HepG2 (cell line): ENCODE data around the gene PRKN. TPM values are rescaled to one million over a fixed set of nuclear protein-coding genes. Genes with fewer than 3 reads are reported as not detected.

Source experiments
- ATAC-seq: fragments of 200-7000 bp; cut with Tn5 transposase; 3 replicates; pipeline ENCODE4 v1.9.1; 2020; ENCODE audit warnings: mild to moderate bottlenecking, moderate library complexity
- BruUV-seq: library from RNA; stranded (reverse); fragments of 400-500 nt; replicated peaks from 2 replicates; lab custom pipeline; 2021; lab: Mats Ljungman, UMichigan
- CTCF ChIA-PET: fragments of 300-600 bp; formaldehyde crosslinking; extraction: SDS; loops from one replicate; lab custom pipeline; 2021; ENCODE audit warnings: low total read pairs, inconsistent platforms, low intra/inter-chr PET ratio; lab: Yijun Ruan, JAX
- POLR2A ChIA-PET: fragments of 350-600 bp; sonication (Branson Sonifier 250); formaldehyde crosslinking; loops from one replicate; lab custom pipeline; 2020; ENCODE audit warnings: antibody characterized with exemption, inconsistent platforms; lab: Yijun Ruan, JAX
- DNase-seq: peaks from one replicate; pipeline ENCODE4 v3.0.0-alpha.2; 2015; ENCODE audit warnings: low spot score
- FAIRE-seq: peaks from 3 replicates; lab custom pipeline; 2011; peaks lifted over from hg19 to GRCh38; lab: Jason Lieb, UNC
- H2AFZ ChIP-seq: one replicate; pipeline ENCODE4 v1.6.1; 2011; ENCODE audit warnings: low read length, inconsistent platforms
- H3K27ac ChIP-seq: fragments of 300-600 bp; 3 replicates; pipeline ENCODE4 v1.8.0; 2011; ENCODE audit warnings: mixed run types, mild to moderate bottlenecking, mixed read lengths, low read length, inconsistent platforms; ENCODE audit not compliant: insufficient read depth; ENCODE audit errors: extremely low read length
- H3K27me3 ChIP-seq, 2 experiments: fragments of 200-600 bp in 1 of 2; 2 replicates in 1 of 2; 3 replicates in 1 of 2; pipeline versions ENCODE4 v1.6.0 to v1.8.0; 2011; ENCODE audit warnings: low read length in 2 of 2, mild to moderate bottlenecking in 2 of 2, moderate library complexity in 2 of 2, inconsistent platforms in 1 of 2; ENCODE audit not compliant: insufficient read depth in 2 of 2, control insufficient read depth in 1 of 2
- H3K36me3 ChIP-seq, 2 experiments: fragments of 200-600 bp in 1 of 2; replicated peaks in 1 of 2; 2 replicates in 1 of 2; 3 replicates in 1 of 2; pipeline versions ENCODE4 v1.5.1 to v1.8.0; 2011; ENCODE audit warnings: low read length in 2 of 2, inconsistent platforms in 1 of 2; ENCODE audit not compliant: insufficient read depth in 2 of 2, control insufficient read depth in 1 of 2
- H3K4me1 ChIP-seq: 2 replicates; pipeline ENCODE4 v1.5.1; 2012; ENCODE audit warnings: low read length, inconsistent platforms; ENCODE audit not compliant: insufficient read depth
- H3K4me2 ChIP-seq: 2 replicates; pipeline ENCODE4 v1.6.0; 2011; ENCODE audit warnings: low read depth, low read length, inconsistent platforms
- H3K4me3 ChIP-seq, 3 experiments: fragments of 200-600 bp in 1 of 3; sonication (generic), shearing (Covaris generic) in 1 of 3; replicated peaks in 1 of 3; 2 replicates each; pipeline ENCODE4 v1.5.1; 2011 to 2016; ENCODE audit warnings: low read length in 3 of 3, inconsistent platforms in 2 of 3, low read depth in 2 of 3, mild to moderate bottlenecking in 2 of 3, control low read depth in 1 of 3, mixed read lengths in 1 of 3; ENCODE audit not compliant: insufficient read depth in 1 of 3
- H3K79me2 ChIP-seq: one replicate; pipeline ENCODE4 v1.6.1; 2011; ENCODE audit warnings: low read length, inconsistent platforms; ENCODE audit not compliant: insufficient read depth
- H3K9ac ChIP-seq: 2 replicates; pipeline ENCODE4 v1.6.0; 2011; ENCODE audit warnings: mild to moderate bottlenecking, low read depth, low read length, inconsistent platforms; ENCODE audit not compliant: insufficient read depth
- H3K9me3 ChIP-seq: 2 replicates; pipeline ENCODE4 v1.5.1; 2012; ENCODE audit warnings: mild to moderate bottlenecking, low read length
- H4K20me1 ChIP-seq: 2 replicates; pipeline ENCODE4 v1.6.0; 2011; ENCODE audit warnings: inconsistent platforms, mild to moderate bottlenecking, low read length, moderate library complexity; ENCODE audit not compliant: insufficient read depth
- CBFB ChIP-seq: sonication (generic); formaldehyde crosslinking; IDR thresholded peaks from 2 replicates; pipeline ENCODE4 v1.4.0; 2020; ENCODE audit warnings: missing genetic modification reagents
- MAFF ChIP-seq: IDR thresholded peaks from 2 replicates; pipeline ENCODE4 v1.6.1; 2011; ENCODE audit warnings: low read depth, low read length, improper control_type of control experiment
- MIER2 ChIP-seq: IDR thresholded peaks from 2 replicates; pipeline ENCODE4 v1.6.1; 2016; ENCODE audit warnings: missing biosample characterization, missing genetic modification reagents
- RCOR2 ChIP-seq: IDR thresholded peaks from 2 replicates; pipeline ENCODE4 v1.6.1; 2016; ENCODE audit warnings: missing biosample characterization, missing genetic modification reagents
- RORA ChIP-seq: sonication (generic); formaldehyde crosslinking; IDR thresholded peaks from 2 replicates; pipeline ENCODE4 v1.5.0; 2020; ENCODE audit warnings: mild to moderate bottlenecking, missing genetic modification reagents, moderate library complexity
- SNAPC2 ChIP-seq: sonication (generic); formaldehyde crosslinking; IDR thresholded peaks from 2 replicates; pipeline ENCODE4 v1.8.1; 2022; ENCODE audit warnings: mild to moderate bottlenecking, missing genetic modification reagents
- SPEN ChIP-seq: sonication (generic); formaldehyde crosslinking; IDR thresholded peaks from 2 replicates; pipeline ENCODE4 v1.5.1; 2020; ENCODE audit warnings: low read depth, mild to moderate bottlenecking, missing genetic modification reagents
- ZSCAN12 ChIP-seq: sonication (generic); formaldehyde crosslinking; IDR thresholded peaks from 2 replicates; pipeline ENCODE4 v1.9.0; 2021; ENCODE audit warnings: mild to moderate bottlenecking, missing genetic modification reagents
- WGBS: methylation state at CpG from one replicate; pipeline ENCODE4 v1.1.6; 2017; ENCODE audit warnings: low lambda C conversion rate; 5-methylcytosine and 5-hydroxymethylcytosine counted together
- in situ Hi-C: cut with HindIII; loops from 2 replicates; pipeline ENCODE4 v1.10.0; 2017; ENCODE audit warnings: low pct_unique_long_range_greater_than_20kb; ENCODE audit not compliant: extremely low pct_ligation_motif_present
- intact Hi-C: fragments of 100-400 bp; cut with micrococcal nuclease; formaldehyde crosslinking; loops from one replicate; pipeline ENCODE4 v1.10.0; 2022; ENCODE audit not compliant: unreplicated experiment
- polyA plus RNA-seq, 8 experiments: library from polyadenylated mRNA; depleted of rRNA in 3 of 8; stranded (reverse) in 7 of 8; unstranded in 1 of 8; fragments of >200 nt; fragmentation: Illumina TruSeq in 4 of 8; extraction: Trizol in 4 of 8; gene quantifications; 2 replicates each; pipeline versions ENCODE4 v1.2.1 to v1.2.3, GENCODE V29; 2011 to 2016; ENCODE audit warnings: low read depth in 4 of 8, missing spikeins in 1 of 8, mixed read lengths in 1 of 8; ENCODE audit not compliant: insufficient read depth in 1 of 8
- total RNA-seq, 5 experiments: library from RNA; depleted of rRNA; stranded (reverse); fragments of >200 nt; fragmentation: Illumina TruSeq; extraction: Trizol; gene quantifications; 2 replicates each; pipeline ENCODE4 v1.2.3, GENCODE V29; 2016; ENCODE audit warnings: low read depth in 1 of 5
- TF ChIP-seq, protein P1 (sequence below): sonication (generic); formaldehyde crosslinking; IDR thresholded peaks from 2 replicates; pipeline ENCODE4 v1.4.0; 2020; ENCODE audit warnings: mild to moderate bottlenecking, missing genetic modification reagents, borderline replicate concordance
- TF ChIP-seq, protein P2 (sequence below): sonication (generic); formaldehyde crosslinking; IDR thresholded peaks from 2 replicates; pipeline ENCODE4 v1.4.0; 2020; ENCODE audit warnings: missing genetic modification reagents
- TF ChIP-seq, protein P3 (sequence below): sonication (generic); formaldehyde crosslinking; IDR thresholded peaks from 2 replicates; pipeline ENCODE4 v1.5.0; 2020; ENCODE audit warnings: missing genetic modification reagents, mild to moderate bottlenecking, borderline replicate concordance

Gene PRKN
- total and polyA plus RNA-seq, 2 of the 13 experiments (the other 11 are each of a cell fraction or from before 2014, with no cell fraction given): 0.31 to 0.44 TPM

- TF ChIP-seq SPEN: no peak
- no peak for TF ChIP-seq MIER2 (CRISPR knock-in tag)
- no peak for TF ChIP-seq MAFF
Observed at GRCh38 chr6:162307865-162308264, 419.7 kb downstream of the PRKN start (continued).

- CTCF ChIA-PET: no interaction called here
- 39% methylated on average over 6 of the region's 7 CpGs for whole genome bisulfite sequencing
- Histone ChIP-seq H4K20me1 (no peaks in the 10 kb centered on the region), H3K9ac (no peak overlapping the region), H3K9me3 (peaks cover 21% of the 10 kb centered on the region), H3K4me3 (no peak overlapping the region), H3K27ac (no peak overlapping the region)
- intact Hi-C loops: no loop called here
- no peak for DNase-seq
- no TSS peak for BruUV-seq
- no peak for FAIRE-seq
- no peak for TF ChIP-seq RORA (CRISPR knock-in tag)
- TF ChIP-seq, protein P1, sequence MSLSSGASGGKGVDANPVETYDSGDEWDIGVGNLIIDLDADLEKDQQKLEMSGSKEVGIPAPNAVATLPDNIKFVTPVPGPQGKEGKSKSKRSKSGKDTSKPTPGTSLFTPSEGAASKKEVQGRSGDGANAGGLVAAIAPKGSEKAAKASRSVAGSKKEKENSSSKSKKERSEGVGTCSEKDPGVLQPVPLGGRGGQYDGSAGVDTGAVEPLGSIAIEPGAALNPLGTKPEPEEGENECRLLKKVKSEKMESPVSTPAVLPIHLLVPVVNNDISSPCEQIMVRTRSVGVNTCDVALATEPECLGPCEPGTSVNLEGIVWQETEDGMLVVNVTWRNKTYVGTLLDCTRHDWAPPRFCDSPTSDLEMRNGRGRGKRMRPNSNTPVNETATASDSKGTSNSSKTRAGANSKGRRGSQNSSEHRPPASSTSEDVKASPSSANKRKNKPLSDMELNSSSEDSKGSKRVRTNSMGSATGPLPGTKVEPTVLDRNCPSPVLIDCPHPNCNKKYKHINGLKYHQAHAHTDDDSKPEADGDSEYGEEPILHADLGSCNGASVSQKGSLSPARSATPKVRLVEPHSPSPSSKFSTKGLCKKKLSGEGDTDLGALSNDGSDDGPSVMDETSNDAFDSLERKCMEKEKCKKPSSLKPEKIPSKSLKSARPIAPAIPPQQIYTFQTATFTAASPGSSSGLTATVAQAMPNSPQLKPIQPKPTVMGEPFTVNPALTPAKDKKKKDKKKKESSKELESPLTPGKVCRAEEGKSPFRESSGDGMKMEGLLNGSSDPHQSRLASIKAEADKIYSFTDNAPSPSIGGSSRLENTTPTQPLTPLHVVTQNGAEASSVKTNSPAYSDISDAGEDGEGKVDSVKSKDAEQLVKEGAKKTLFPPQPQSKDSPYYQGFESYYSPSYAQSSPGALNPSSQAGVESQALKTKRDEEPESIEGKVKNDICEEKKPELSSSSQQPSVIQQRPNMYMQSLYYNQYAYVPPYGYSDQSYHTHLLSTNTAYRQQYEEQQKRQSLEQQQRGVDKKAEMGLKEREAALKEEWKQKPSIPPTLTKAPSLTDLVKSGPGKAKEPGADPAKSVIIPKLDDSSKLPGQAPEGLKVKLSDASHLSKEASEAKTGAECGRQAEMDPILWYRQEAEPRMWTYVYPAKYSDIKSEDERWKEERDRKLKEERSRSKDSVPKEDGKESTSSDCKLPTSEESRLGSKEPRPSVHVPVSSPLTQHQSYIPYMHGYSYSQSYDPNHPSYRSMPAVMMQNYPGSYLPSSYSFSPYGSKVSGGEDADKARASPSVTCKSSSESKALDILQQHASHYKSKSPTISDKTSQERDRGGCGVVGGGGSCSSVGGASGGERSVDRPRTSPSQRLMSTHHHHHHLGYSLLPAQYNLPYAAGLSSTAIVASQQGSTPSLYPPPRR (CRISPR knock-in tag): no peak
- TF ChIP-seq, protein P2, sequence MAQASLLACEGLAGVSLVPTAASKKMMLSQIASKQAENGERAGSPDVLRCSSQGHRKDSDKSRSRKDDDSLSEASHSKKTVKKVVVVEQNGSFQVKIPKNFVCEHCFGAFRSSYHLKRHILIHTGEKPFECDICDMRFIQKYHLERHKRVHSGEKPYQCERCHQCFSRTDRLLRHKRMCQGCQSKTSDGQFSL: no peak
- no peak for TF ChIP-seq SNAPC2 (CRISPR knock-in tag)
- TF ChIP-seq, protein P3, sequence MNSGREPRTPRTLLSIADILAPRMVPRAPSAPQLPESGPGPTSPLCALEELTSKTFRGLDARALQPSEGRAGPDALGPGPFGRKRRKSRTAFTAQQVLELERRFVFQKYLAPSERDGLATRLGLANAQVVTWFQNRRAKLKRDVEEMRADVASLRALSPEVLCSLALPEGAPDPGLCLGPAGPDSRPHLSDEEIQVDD (CRISPR knock-in tag): no peak
- TF ChIP-seq CBFB: no peak
- no peak for TF ChIP-seq ZSCAN12
- no peak for TF ChIP-seq RCOR2 (CRISPR knock-in tag)
- TF ChIP-seq, all 625 proteins: peak for 0
- Histone ChIP-seq H3K79me2 (no peaks in the 10 kb centered on the region), H3K4me1 (no peaks in the 10 kb centered on the region), H2AFZ (no peak overlapping the region), H3K27me3 (no peaks in the 10 kb centered on the region), H3K36me3 (no peaks in the 10 kb centered on the region), H3K4me2 (no peak overlapping the region)
- no peak for ATAC-seq
- in situ Hi-C loops: no loop called here
- POLR2A ChIA-PET: no interaction called here
Observed at GRCh38 chr6:162306616-162307015, 420.9 kb downstream of the PRKN start.
